CD14-positive monocyte (primary cell): ENCODE data around the gene ITPRIPL1. TPM values are rescaled to one million over a fixed set of nuclear protein-coding genes. Genes with fewer than 3 reads are reported as not detected.

Experiments used
- DNase-seq, 3 donors: peaks; one replicate each; pipeline ENCODE4 v3.0.0-alpha.2; 2011 to 2022
- H2AFZ ChIP-seq: 2 replicates; pipeline ENCODE4 v1.6.0; 2012; ENCODE audit warnings: mild to moderate bottlenecking, low read depth, low read length, inconsistent platforms; ENCODE audit not compliant: insufficient read depth, poor library complexity, severe bottlenecking
- H3K27ac ChIP-seq, 2 donors: 1 replicate in 1 of 2; 2 replicates in 1 of 2; pipeline ENCODE4 v1.5.1; 2012 to 2013; ENCODE audit warnings: low read length in 2 of 2, control low read depth in 1 of 2, inconsistent platforms in 1 of 2, low read depth in 1 of 2, mild to moderate bottlenecking in 1 of 2
- H3K27me3 ChIP-seq, 2 donors: one replicate each; pipeline versions ENCODE4 v1.6.0 to v1.6.1; 2011 to 2013; ENCODE audit warnings: low read length in 2 of 2; ENCODE audit not compliant: control insufficient read depth in 2 of 2, insufficient read depth in 2 of 2
- H3K36me3 ChIP-seq, 2 donors: replicated peaks in 1 of 2; 1 replicate in 1 of 2; 2 replicates in 1 of 2; pipeline versions ENCODE4 v1.5.1 to v1.6.1; 2012 to 2013; ENCODE audit warnings: low read length in 2 of 2, control low read depth in 1 of 2, inconsistent platforms in 1 of 2, mild to moderate bottlenecking in 1 of 2; ENCODE audit not compliant: insufficient read depth in 2 of 2, control insufficient read depth in 1 of 2
- H3K4me1 ChIP-seq, 2 donors: 1 replicate in 1 of 2; 2 replicates in 1 of 2; pipeline versions ENCODE4 v1.5.1 to v1.6.1; 2012 to 2013; ENCODE audit warnings: low read length in 2 of 2, control low read depth in 1 of 2, inconsistent platforms in 1 of 2, mild to moderate bottlenecking in 1 of 2, moderate library complexity in 1 of 2; ENCODE audit not compliant: insufficient read depth in 2 of 2, control insufficient read depth in 1 of 2
- H3K4me2 ChIP-seq: replicated peaks from 2 replicates; pipeline ENCODE3; 2012; ENCODE audit warnings: low read length, moderate library complexity, mild to moderate bottlenecking; ENCODE audit not compliant: poor library complexity, severe bottlenecking; ENCODE audit errors: extremely low read depth
- H3K4me3 ChIP-seq, 3 experiments: fragments of 200-600 bp in 1 of 3; sonication (generic) in 1 of 3; replicated peaks in 1 of 3; 1 replicate in 2 of 3; 2 replicates in 1 of 3; pipeline ENCODE4 v1.5.1; 2011 to 2013; ENCODE audit warnings: low read length in 3 of 3, mild to moderate bottlenecking in 3 of 3, control low read depth in 2 of 3, low read depth in 2 of 3, inconsistent platforms in 1 of 3, moderate library complexity in 1 of 3
- H3K79me2 ChIP-seq: 2 replicates; pipeline ENCODE4 v1.6.0; 2012; ENCODE audit warnings: mild to moderate bottlenecking, control low read depth, inconsistent platforms, low read length, moderate library complexity; ENCODE audit not compliant: insufficient read depth
- H3K9ac ChIP-seq: 2 replicates; pipeline ENCODE4 v1.6.0; 2017; ENCODE audit warnings: low read length, mild to moderate bottlenecking; ENCODE audit not compliant: insufficient read depth, poor library complexity, severe bottlenecking
- H3K9me3 ChIP-seq, 2 donors: replicated peaks in 1 of 2; 1 replicate in 1 of 2; 2 replicates in 1 of 2; pipeline versions ENCODE4 v1.5.1 to v1.6.1; 2012 to 2013; ENCODE audit warnings: low read length in 2 of 2, control low read depth in 1 of 2; ENCODE audit not compliant: control insufficient read depth in 1 of 2, insufficient read depth in 1 of 2
- H4K20me1 ChIP-seq: 2 replicates; pipeline ENCODE4 v1.6.0; 2012; ENCODE audit warnings: mild to moderate bottlenecking, low read length, control low read depth, moderate library complexity; ENCODE audit not compliant: insufficient read depth
- H3K27ac Mint-ChIP-seq, 7 donors: one replicate each; pipeline ENCODE4 v1.8.0; 2020; ENCODE audit warnings: mild to moderate bottlenecking in 7 of 7, mixed read lengths in 7 of 7, moderate library complexity in 6 of 7, inconsistent platforms in 2 of 7
- H3K27me3 Mint-ChIP-seq, 3 donors: one replicate each; pipeline ENCODE4 v1.8.0; 2021 to 2022; ENCODE audit warnings: low read depth in 3 of 3, mild to moderate bottlenecking in 3 of 3, mixed read lengths in 3 of 3, moderate library complexity in 3 of 3, inconsistent platforms in 1 of 3
- H3K36me3 Mint-ChIP-seq, 2 donors: one replicate each; pipeline ENCODE4 v1.8.0; 2020; ENCODE audit warnings: mixed read lengths in 2 of 2, inconsistent platforms in 1 of 2, mild to moderate bottlenecking in 1 of 2
- H3K4me1 Mint-ChIP-seq: one replicate; pipeline ENCODE4 v1.8.0; 2020; ENCODE audit warnings: mild to moderate bottlenecking, mixed read lengths
- H3K4me3 Mint-ChIP-seq, 2 donors: one replicate each; pipeline ENCODE4 v1.8.0; 2020; ENCODE audit warnings: mild to moderate bottlenecking in 2 of 2, mixed read lengths in 2 of 2, moderate library complexity in 1 of 2
- H3K9me3 Mint-ChIP-seq, 7 donors: one replicate each; pipeline ENCODE4 v1.8.0; 2020 to 2022; ENCODE audit warnings: mixed read lengths in 7 of 7, mild to moderate bottlenecking in 6 of 7, moderate library complexity in 6 of 7, inconsistent platforms in 2 of 7
- CTCF ChIP-seq: fragments of 200-600 bp; IDR thresholded peaks from one replicate; pipeline ENCODE4 v1.8.0; 2022; ENCODE audit warnings: antibody characterized with exemption, mild to moderate bottlenecking
- WGBS: methylation state at CpG from one replicate; pipeline ENCODE4 v1.1.5; 2013; ENCODE audit warnings: missing lambda C conversion rate; ENCODE audit not compliant: insufficient coverage; 5-methylcytosine and 5-hydroxymethylcytosine counted together
- intact Hi-C, 2 donors: fragments of 100-400 bp; cut with micrococcal nuclease; formaldehyde crosslinking; loops; one replicate each; pipeline versions ENCODE4 v1.15.0 to v1.15.1; 2023
- polyA plus RNA-seq, 3 donors: library from polyadenylated mRNA; depleted of rRNA in 1 of 3; unstranded in 2 of 3; stranded (reverse) in 1 of 3; fragments of 300-500 nt in 2 of 3; fragments of >200 nt in 1 of 3; fragmentation: Illumina TruSeq in 2 of 3; gene quantifications; 1 replicate in 2 of 3; 2 replicates in 1 of 3; pipeline ENCODE4 v1.2.3, GENCODE V29; 2012 to 2021

ITPRIPL1 gene
- polyA plus RNA-seq, 3 donors = 0.18 to 0.50 (median 0.39) TPM

GRCh38 chr2:96296925-96297324 lies 28.2 kb upstream of the ITPRIPL1 start:
- no peaks in the 10 kb centered on the region for H3K27me3 ChIP-seq
- H3K36me3 Mint-ChIP-seq = peaks cover 87 to 97% of the 10 kb centered on the region in 2 donors
- no peaks in the 10 kb centered on the region for H3K27me3 Mint-ChIP-seq
- peaks cover 6% of the 10 kb centered on the region for H3K79me2 ChIP-seq
- H4K20me1 ChIP-seq = peaks cover 9% of the 10 kb centered on the region
- no peaks in the 10 kb centered on the region for H3K9me3 ChIP-seq
- H3K4me2 ChIP-seq = no peak overlapping the region
- no peak overlapping the region for H3K27ac ChIP-seq
- H3K4me3 Mint-ChIP-seq = no peak overlapping the region
- H3K36me3 ChIP-seq = peaks cover 93 to 100% of the 10 kb centered on the region in 2 donors
- no peak overlapping the region for H2AFZ ChIP-seq
- H3K9me3 Mint-ChIP-seq = no peaks in the 10 kb centered on the region
- no peaks in the 10 kb centered on the region for H3K4me1 ChIP-seq
- H3K4me1 Mint-ChIP-seq = peaks cover 6% of the 10 kb centered on the region
- H3K27ac Mint-ChIP-seq = no peak overlapping the region
- no peak overlapping the region for H3K9ac ChIP-seq
- WGBS = 94% methylated on average over 5 of the region's 5 CpGs
- H3K4me3 ChIP-seq = no peak overlapping the region
- TF ChIP-seq CTCF = no peak
- no peak for DNase-seq
- intact Hi-C loops = no loop called here

GRCh38 chr2:96301865-96302264 lies 23.3 kb upstream of the ITPRIPL1 start:
- H3K79me2 ChIP-seq = peaks cover 53% of the 10 kb centered on the region
- H3K27ac ChIP-seq = no peak overlapping the region
- Mint-ChIP-seq H3K4me3 (no peak overlapping the region), H3K9me3 (no peaks in the 10 kb centered on the region), H3K27ac (no peak overlapping the region), H3K36me3 (peaks cover 71 to 72% of the 10 kb centered on the region in 2 donors), H3K4me1 (peaks cover 30% of the 10 kb centered on the region), H3K27me3 (peaks cover 0 to 3% (median 0%) of the 10 kb centered on the region in 3 donors)
- H3K4me1 ChIP-seq = peaks cover 13 to 19% of the 10 kb centered on the region in 2 donors
- H3K9ac ChIP-seq = no peak overlapping the region
- H3K4me2 ChIP-seq = no peak overlapping the region
- intact Hi-C loops = loop anchor here in 1 of 2 donors (5.0 kb wide), 1 partner anchor 35 kb away; the partner anchor contains the start of genes CIAO1 and TMEM127
- no peaks in the 10 kb centered on the region for H3K27me3 ChIP-seq
- H3K36me3 ChIP-seq = peaks cover 71 to 77% of the 10 kb centered on the region in 2 donors
- no CpG with 5 or more reads among the region's 1 CpG for WGBS
- H2AFZ ChIP-seq = no peak overlapping the region
- peaks cover 10% of the 10 kb centered on the region for H4K20me1 ChIP-seq
- TF ChIP-seq CTCF = no peak
- no peak for DNase-seq
- H3K4me3 ChIP-seq = no peak overlapping the region
- no peaks in the 10 kb centered on the region for H3K9me3 ChIP-seq
